Spinal cord (tissue), 10 donors: ENCODE data around the gene RRP9. TPM values are rescaled to one million over a fixed set of nuclear protein-coding genes. Genes with fewer than 3 reads are reported as not detected.

Experiments
- DNase-seq, 6 donors: peaks; one replicate each; pipeline versions ENCODE4 v3.0.0 to v3.0.0-alpha.2; 2013 to 2015; ENCODE audit warnings: low spot score in 6 of 6, low read depth in 4 of 6
- H3K27ac ChIP-seq: one replicate; pipeline ENCODE4 v1.5.1; 2013; ENCODE audit warnings: low read depth, low read length, control low read depth
- H3K27me3 ChIP-seq: one replicate; pipeline ENCODE4 v1.6.1; 2013; ENCODE audit warnings: low read length; ENCODE audit not compliant: control insufficient read depth, insufficient read depth
- H3K36me3 ChIP-seq: one replicate; pipeline ENCODE4 v1.6.1; 2013; ENCODE audit warnings: low read length; ENCODE audit not compliant: control insufficient read depth, insufficient read depth
- H3K4me1 ChIP-seq: one replicate; pipeline ENCODE4 v1.6.1; 2013; ENCODE audit warnings: low read length; ENCODE audit not compliant: control insufficient read depth, insufficient read depth
- H3K4me3 ChIP-seq: one replicate; pipeline ENCODE4 v1.5.1; 2013; ENCODE audit warnings: low read depth, low read length, control low read depth
- H3K9me3 ChIP-seq: one replicate; pipeline ENCODE4 v1.6.1; 2013; ENCODE audit warnings: low read length; ENCODE audit not compliant: control insufficient read depth, insufficient read depth
- WGBS: methylation state at CpG from one replicate; pipeline ENCODE4 v1.1.5; 2013; ENCODE audit warnings: missing lambda C conversion rate; ENCODE audit not compliant: insufficient coverage; 5-methylcytosine and 5-hydroxymethylcytosine counted together
- polyA plus RNA-seq, 2 donors: library from polyadenylated mRNA; unstranded; fragments of 120-200 nt; gene quantifications; one replicate each; pipeline ENCODE4 v1.2.1, GENCODE V29; 2013; ENCODE audit not compliant: insufficient read length in 2 of 2
- total RNA-seq, 2 donors: library from RNA; depleted of rRNA in 1 of 2; stranded (reverse); fragments of 120-200 nt in 1 of 2; fragments of >200 nt in 1 of 2; gene quantifications; one replicate each; pipeline versions ENCODE4 v1.2.3 to v1.2.4, GENCODE V29; 2013 to 2014
- donor health status: healthy.

Gene RRP9
- total and polyA plus RNA-seq, 4 donors = 10.2 to 22.7 (median 17.7) TPM

DNA sequence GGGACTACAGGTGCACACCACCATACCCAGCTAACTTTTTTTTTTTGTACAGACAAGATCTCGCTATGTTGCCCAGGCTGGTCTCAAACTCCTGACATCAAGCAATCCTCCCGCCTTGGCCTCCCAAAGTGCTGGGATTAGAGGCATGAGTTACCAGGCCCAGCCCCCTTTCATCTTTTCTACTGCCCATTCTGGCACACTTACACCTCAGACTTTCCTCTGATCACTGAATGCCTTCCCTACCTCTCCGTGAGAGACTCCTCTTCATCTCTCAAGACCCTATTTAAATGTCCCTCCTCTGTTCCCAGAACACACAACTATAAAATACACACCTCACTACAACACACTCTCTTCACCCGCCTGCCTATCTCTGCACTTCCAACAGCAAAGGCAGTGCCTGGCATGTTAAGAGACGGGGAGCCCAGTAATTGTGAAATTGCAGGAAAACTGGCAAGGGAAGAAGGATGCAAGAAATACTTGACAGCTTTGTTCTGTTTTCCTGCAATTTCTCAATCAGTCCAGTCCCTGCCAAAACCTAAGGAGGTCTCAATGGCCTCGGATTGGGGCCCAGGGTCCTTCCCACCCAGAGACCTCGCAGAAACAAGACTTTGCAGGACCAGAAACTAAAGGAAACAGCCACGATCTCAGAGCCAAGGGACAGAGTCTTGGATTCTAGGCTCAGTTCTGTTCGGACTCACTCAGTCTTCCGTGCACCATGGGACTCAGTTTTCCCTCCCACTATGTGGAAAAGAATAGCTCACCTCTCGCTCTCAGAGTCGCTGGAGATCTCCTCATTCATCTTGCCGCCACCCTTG lies 849 bp downstream of the RRP9 start:
- peaks cover 58% of the 10 kb centered on the region for H3K36me3 ChIP-seq
- WGBS = 27% methylated on average over 11 of the region's 13 CpGs
- H3K9me3 ChIP-seq = no peaks in the 10 kb centered on the region
- no peak overlapping the region for H3K27ac ChIP-seq
- H3K4me3 ChIP-seq = peak overlapping the region; percentile 69
- H3K27me3 ChIP-seq = no peaks in the 10 kb centered on the region
- DNase-seq = no peak
- peaks cover 30% of the 10 kb centered on the region for H3K4me1 ChIP-seq

GRCh38 chr3:51938780-51939425 lies 2.8 kb downstream of the RRP9 start:
- no peak for DNase-seq
- 95% methylated on average over 5 of the region's 9 CpGs for WGBS
- no peaks in the 10 kb centered on the region for H3K27me3 ChIP-seq
- H3K27ac ChIP-seq = no peak overlapping the region
- no peaks in the 10 kb centered on the region for H3K9me3 ChIP-seq
- H3K4me3 ChIP-seq = no peak overlapping the region
- peaks cover 58% of the 10 kb centered on the region for H3K36me3 ChIP-seq
- peaks cover 30% of the 10 kb centered on the region for H3K4me1 ChIP-seq

DNA sequence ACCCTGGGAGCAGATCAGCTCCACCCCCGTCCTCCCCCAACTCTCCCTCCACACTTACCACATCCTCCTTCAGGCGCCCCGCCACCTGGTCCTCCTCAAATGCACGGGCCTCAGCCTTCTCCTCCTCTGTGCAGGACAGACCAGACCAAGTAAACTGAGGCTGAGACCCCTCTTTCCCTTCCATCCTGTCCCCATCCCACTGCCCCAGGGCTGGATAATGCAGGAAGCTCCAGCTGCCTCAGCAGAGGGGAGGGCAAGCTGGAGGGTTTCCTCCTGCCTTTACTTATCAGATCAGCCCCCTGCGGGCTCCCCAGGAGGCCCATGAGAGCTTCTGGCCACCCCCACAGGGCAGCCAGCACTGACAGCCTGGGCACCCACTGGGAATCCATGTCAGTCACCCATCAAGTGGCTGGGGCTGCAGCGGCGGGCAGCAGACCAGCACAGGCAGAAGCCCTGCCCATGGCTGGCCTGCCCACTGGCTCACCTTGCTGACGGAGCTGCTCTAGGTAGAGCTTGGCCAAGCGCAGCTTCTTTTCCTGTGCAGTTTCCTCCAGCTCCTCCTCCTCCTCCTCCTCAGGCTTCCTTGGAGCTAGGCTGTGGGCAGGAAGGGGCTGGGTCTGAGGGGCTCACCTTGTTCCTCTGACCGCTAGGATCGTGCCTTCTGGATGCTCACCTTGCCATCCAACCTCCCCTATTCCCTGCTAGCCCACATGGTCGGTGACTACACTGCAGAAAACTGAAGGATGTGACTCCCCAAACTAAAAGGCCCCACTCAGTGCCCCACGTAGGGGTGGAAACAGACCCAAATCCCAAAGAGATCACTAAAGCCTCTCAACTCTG lies 3.9 kb downstream of the RRP9 start:
- Histone ChIP-seq H3K9me3 (no peaks in the 10 kb centered on the region), H3K27ac (no peak overlapping the region), H3K27me3 (no peaks in the 10 kb centered on the region), H3K4me1 (peaks cover 24% of the 10 kb centered on the region), H3K4me3 (no peak overlapping the region), H3K36me3 (peaks cover 62% of the 10 kb centered on the region)
- 95% methylated on average over 10 of the region's 13 CpGs for WGBS
- no peak for DNase-seq

- no peak for DNase-seq
- peaks cover 16% of the 10 kb centered on the region for H3K4me1 ChIP-seq
- H3K36me3 ChIP-seq = peaks cover 71% of the 10 kb centered on the region
- H3K9me3 ChIP-seq = no peaks in the 10 kb centered on the region
- H3K27ac ChIP-seq = no peak overlapping the region
- H3K4me3 ChIP-seq = no peak overlapping the region
- no peaks in the 10 kb centered on the region for H3K27me3 ChIP-seq
- 85% methylated on average over 7 of the region's 9 CpGs for WGBS
Measured at GRCh38 chr3:51937014-51937413, 4.7 kb downstream of the RRP9 start.

- DNase-seq = no peak
- no peaks in the 10 kb centered on the region for H3K27me3 ChIP-seq
- 95% methylated on average over 23 of the region's 25 CpGs for WGBS
Measured at GRCh38 chr3:51935886-51936755, 5.6 kb downstream of the RRP9 start.

GRCh38 chr3:51934991-51935885 lies 6.5 kb downstream of the RRP9 start:
- WGBS = 90% methylated on average over 21 of the region's 28 CpGs
- Histone ChIP-seq H3K4me3 (no peak overlapping the region), H3K36me3 (peaks cover 78% of the 10 kb centered on the region), H3K9me3 (no peaks in the 10 kb centered on the region), H3K27ac (no peak overlapping the region), H3K27me3 (no peaks in the 10 kb centered on the region), H3K4me1 (peaks cover 3% of the 10 kb centered on the region)
- no peak for DNase-seq

More at GRCh38 chr3:51935886-51936755, 5.6 kb downstream of the RRP9 start:
- Histone ChIP-seq H3K9me3 (no peaks in the 10 kb centered on the region), H3K4me1 (peaks cover 11% of the 10 kb centered on the region), H3K27ac (no peak overlapping the region), H3K4me3 (no peak overlapping the region), H3K36me3 (peaks cover 76% of the 10 kb centered on the region)

GRCh38 chr3:51934139-51934850 lies 7.4 kb downstream of the RRP9 start:
- WGBS = 93% methylated on average over 8 of the region's 11 CpGs
- Histone ChIP-seq H3K4me1 (no peaks in the 10 kb centered on the region), H3K36me3 (peaks cover 78% of the 10 kb centered on the region)

DNA sequence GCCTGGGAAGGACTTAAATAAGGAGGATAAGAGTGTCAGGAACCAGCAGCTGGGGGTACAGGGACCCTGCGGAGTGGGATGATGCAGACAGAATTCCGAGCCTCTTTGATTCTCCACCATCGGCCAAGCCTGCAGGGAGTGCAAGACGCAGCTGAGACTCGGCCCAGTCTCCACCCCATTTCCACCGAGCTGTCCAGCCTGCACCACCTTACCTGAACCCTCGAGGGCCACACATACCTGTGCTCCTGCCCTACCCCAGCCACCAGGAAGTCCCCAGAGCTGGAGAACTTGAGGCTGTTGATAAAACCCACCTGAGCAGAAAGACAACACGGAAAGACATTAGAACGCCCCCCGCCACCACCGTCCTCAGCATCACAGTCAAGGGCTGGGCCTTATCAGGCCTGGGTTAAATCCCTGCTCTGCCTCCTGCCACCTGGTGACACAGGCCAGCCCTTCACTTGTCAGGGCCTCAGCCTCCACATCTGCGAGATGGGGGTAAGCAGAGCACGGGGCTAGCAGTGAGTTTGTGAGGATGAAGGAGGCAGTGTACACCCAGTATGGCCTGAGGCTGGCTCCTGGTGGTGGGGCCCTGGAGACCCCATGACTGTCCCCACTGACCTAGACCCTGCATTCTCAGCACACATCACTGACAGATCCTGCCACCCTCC lies 8.1 kb downstream of the RRP9 start:
- DNase-seq = no peak
- Histone ChIP-seq H3K36me3 (peaks cover 73% of the 10 kb centered on the region), H3K27me3 (no peaks in the 10 kb centered on the region), H3K4me1 (no peaks in the 10 kb centered on the region), H3K9me3 (no peaks in the 10 kb centered on the region), H3K27ac (no peak overlapping the region), H3K4me3 (no peak overlapping the region)
- WGBS = 96% methylated on average over 11 of the region's 13 CpGs

More at GRCh38 chr3:51934139-51934850, 7.4 kb downstream of the RRP9 start:
- no peaks in the 10 kb centered on the region for H3K9me3 ChIP-seq
- DNase-seq = no peak
- no peaks in the 10 kb centered on the region for H3K27me3 ChIP-seq
- H3K27ac ChIP-seq = no peak overlapping the region
- H3K4me3 ChIP-seq = no peak overlapping the region
